Esophagus squamous epithelium (tissue), 4 donors: Measurements from ENCODE around the gene AGFG2.

Source experiments
- CTCF ChIP-seq, 6 experiments: fragments of 450-650 bp in 4 of 6; fragments of 200-600 bp in 2 of 6; sonication (generic) in 2 of 6; IDR thresholded peaks; one replicate each; pipeline ENCODE4 v1.5.1; 2016 to 2019; ENCODE audit warnings: antibody characterized with exemption in 6 of 6, mild to moderate bottlenecking in 4 of 6, moderate library complexity in 4 of 6
- POLR2A ChIP-seq, 4 donors: fragments of 450-650 bp; IDR thresholded peaks; one replicate each; pipeline ENCODE4 v1.6.1; 2017; ENCODE audit warnings: antibody characterized with exemption in 4 of 4, mild to moderate bottlenecking in 4 of 4, moderate library complexity in 3 of 4

GRCh38 chr7:100538654-100539435 lies at the start of gene AGFG2:
- TF ChIP-seq CTCF (IDR thresholded peaks at IDR 0.05), result no peak
- TF ChIP-seq POLR2A (IDR thresholded peaks at IDR 0.05), result peak in 3 of 4 donors; percentile 58 to 93 (median 90)
